Mesendoderm (in vitro differentiated cells): ENCODE data around the gene CBX6.
"Not testable (repeated sequence)": the region's sequence is repeated elsewhere in the genome, so short reads cannot be mapped to it uniquely, and the experiment has no call there.

Experiments used
- DNase-seq: peaks from one replicate; pipeline ENCODE4 v3.0.0; 2013
- H2AK5ac ChIP-seq: 2 replicates; pipeline ENCODE4 v1.6.1; 2013; ENCODE audit warnings: low read length, inconsistent platforms
- H2BK120ac ChIP-seq: 2 replicates; pipeline ENCODE4 v1.6.1; 2013; ENCODE audit warnings: low read depth, mild to moderate bottlenecking, low read length, moderate library complexity, mixed read lengths
- H2BK15ac ChIP-seq: replicated peaks from 2 replicates; pipeline ENCODE4 v1.6.1; 2013; ENCODE audit warnings: low read depth, mild to moderate bottlenecking, moderate library complexity
- H2BK5ac ChIP-seq: 2 replicates; pipeline ENCODE4 v1.6.1; 2013; ENCODE audit warnings: low read length, inconsistent platforms
- H3K18ac ChIP-seq: 2 replicates; pipeline ENCODE4 v1.6.1; 2013; ENCODE audit warnings: mild to moderate bottlenecking, low read length, mixed read lengths
- H3K23ac ChIP-seq: one replicate; pipeline ENCODE4 v1.6.1; 2013; ENCODE audit warnings: low read length
- H3K27ac ChIP-seq: 2 replicates; pipeline ENCODE4 v1.5.1; 2013; ENCODE audit warnings: low read depth, mild to moderate bottlenecking, inconsistent platforms, low read length, moderate library complexity
- H3K27me3 ChIP-seq: 2 replicates; pipeline ENCODE4 v1.6.1; 2013; ENCODE audit warnings: low read length, control low read depth, mild to moderate bottlenecking, inconsistent platforms; ENCODE audit not compliant: insufficient read depth, poor library complexity
- H3K36me3 ChIP-seq: 2 replicates; pipeline ENCODE4 v1.6.1; 2013; ENCODE audit warnings: low read length, inconsistent platforms; ENCODE audit not compliant: control insufficient read depth, insufficient read depth
- H3K4ac ChIP-seq: one replicate; pipeline ENCODE4 v1.6.1; 2013; ENCODE audit warnings: low read depth, mild to moderate bottlenecking, low read length, moderate library complexity
- H3K4me1 ChIP-seq: 2 replicates; pipeline ENCODE4 v1.6.1; 2013; ENCODE audit warnings: low read depth, low read length, inconsistent platforms; ENCODE audit not compliant: control insufficient read depth
- H3K4me2 ChIP-seq: 2 replicates; pipeline ENCODE4 v1.6.1; 2013; ENCODE audit warnings: low read length
- H3K4me3 ChIP-seq: 2 replicates; pipeline ENCODE4 v1.5.1; 2013; ENCODE audit warnings: mild to moderate bottlenecking, low read length
- H3K56ac ChIP-seq: one replicate; pipeline ENCODE4 v1.6.1; 2013; ENCODE audit warnings: low read length
- H3K79me1 ChIP-seq: 2 replicates; pipeline ENCODE4 v1.6.1; 2013; ENCODE audit warnings: low read length, inconsistent platforms
- H3K79me2 ChIP-seq: 2 replicates; pipeline ENCODE4 v1.6.1; 2013; ENCODE audit warnings: mild to moderate bottlenecking, low read length; ENCODE audit not compliant: control insufficient read depth, insufficient read depth
- H3K9ac ChIP-seq: 2 replicates; pipeline ENCODE4 v1.6.1; 2013; ENCODE audit warnings: low read length, inconsistent platforms
- H4K5ac ChIP-seq: one replicate; pipeline ENCODE4 v1.6.1; 2013; ENCODE audit warnings: low read length
- H4K8ac ChIP-seq: one replicate; pipeline ENCODE4 v1.6.1; 2013; ENCODE audit warnings: low read depth, mild to moderate bottlenecking, control low read depth, low read length, moderate library complexity
- WGBS: extraction: QIAGEN DNeasy Blood & Tissue Kit; methylation state at CpG from one replicate; pipeline ENCODE4 v1.1.7; 2013; ENCODE audit warnings: low lambda C conversion rate, missing lambda C conversion rate; ENCODE audit not compliant: insufficient coverage; ENCODE audit errors: extremely low coverage; 5-methylcytosine and 5-hydroxymethylcytosine counted together

Gene CBX6

DNA sequence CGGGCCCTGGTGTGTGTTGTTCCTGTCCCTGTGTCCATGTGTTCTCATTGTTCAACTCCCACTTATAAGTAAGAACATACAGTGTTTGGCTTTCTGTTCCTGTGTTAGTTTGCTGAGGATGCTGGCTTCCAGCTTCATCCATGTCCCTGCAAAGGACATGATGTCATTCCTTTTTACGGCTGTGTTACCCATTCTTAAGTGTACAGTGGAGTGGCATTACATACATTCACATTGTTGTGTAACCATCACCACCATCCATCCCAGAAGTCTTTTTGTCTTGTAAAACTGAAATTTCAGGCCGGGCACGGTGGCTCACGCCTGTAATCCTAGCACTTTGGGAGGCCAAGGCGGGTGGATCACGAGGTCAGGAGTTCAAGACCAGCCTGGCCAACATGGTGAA lies 17.5 kb downstream of the CBX6 start:
- H3K79me2 ChIP-seq, H3K9ac ChIP-seq, DNase-seq, H3K4ac ChIP-seq, H2BK5ac ChIP-seq, H4K8ac ChIP-seq, H3K4me1 ChIP-seq, H4K5ac ChIP-seq, H3K56ac ChIP-seq, H3K23ac ChIP-seq, H3K18ac ChIP-seq, H2BK15ac ChIP-seq, H2BK120ac ChIP-seq, H3K27ac ChIP-seq, H3K27me3 ChIP-seq, H3K4me3 ChIP-seq, H3K36me3 ChIP-seq, H2AK5ac ChIP-seq, H3K4me2 ChIP-seq, H3K79me1 ChIP-seq: not testable (repeated sequence)
- WGBS: no CpG with 5 or more reads among the region's 7 CpGs

DNA sequence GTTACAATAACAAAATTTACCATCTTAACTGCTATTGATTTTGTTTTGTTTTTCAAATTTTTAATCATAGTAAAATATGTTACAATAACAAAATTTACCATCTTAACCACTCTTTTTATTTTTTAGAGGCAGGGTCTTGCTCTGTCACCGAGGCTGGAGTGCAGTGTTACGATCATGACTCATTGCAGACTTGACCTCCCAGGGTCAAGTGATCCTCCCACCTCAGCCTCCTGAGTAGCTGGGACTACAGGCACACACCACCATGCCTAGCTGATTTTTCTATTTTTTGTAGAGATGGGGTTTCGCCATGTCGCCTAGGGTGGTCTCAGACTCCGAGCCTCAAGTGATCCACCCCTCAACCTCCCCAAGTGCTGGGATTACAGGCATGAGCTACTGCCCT lies 18.1 kb downstream of the CBX6 start:
- not testable (repeated sequence) for H3K36me3 ChIP-seq, H3K79me1 ChIP-seq, H3K4me3 ChIP-seq, H2BK5ac ChIP-seq, DNase-seq, H3K56ac ChIP-seq, H3K27me3 ChIP-seq, H3K23ac ChIP-seq, H3K4ac ChIP-seq, H3K4me1 ChIP-seq, H2BK120ac ChIP-seq, H3K4me2 ChIP-seq, H3K27ac ChIP-seq, H4K8ac ChIP-seq, H2AK5ac ChIP-seq, H3K18ac ChIP-seq, H3K79me2 ChIP-seq, H3K9ac ChIP-seq, H2BK15ac ChIP-seq, H4K5ac ChIP-seq
- WGBS: no CpG with 5 or more reads among the region's 5 CpGs

DNA sequence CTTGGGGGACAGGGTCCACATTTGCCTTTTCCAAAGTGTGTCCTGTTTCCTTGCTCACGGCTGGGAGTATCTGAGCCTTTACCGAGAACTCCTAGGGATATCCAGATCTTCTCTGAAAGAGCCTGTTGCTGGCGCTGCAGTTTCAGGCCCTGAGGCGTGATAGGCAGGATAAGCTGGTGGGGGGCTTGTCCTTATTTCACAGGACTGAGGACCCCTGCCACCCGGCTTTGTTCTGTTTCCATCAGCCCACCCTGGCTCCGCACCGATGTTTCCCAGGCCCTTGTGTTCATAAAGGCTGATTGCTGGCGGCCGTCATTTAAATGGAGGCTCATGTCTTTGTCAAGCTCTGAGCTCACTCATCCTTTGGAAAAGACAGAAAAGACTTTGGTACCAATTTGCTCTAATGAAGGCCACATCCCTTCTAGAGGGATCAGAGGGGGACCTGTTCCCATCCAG lies 18.8 kb downstream of the CBX6 start:
- H3K4me3 ChIP-seq: no peak overlapping the region
- no peak for DNase-seq
- no CpG with 5 or more reads among the region's 9 CpGs for WGBS
- no peaks in the 10 kb centered on the region for H3K4me1 ChIP-seq
- H3K27ac ChIP-seq: no peak overlapping the region
- no peak overlapping the region for H4K8ac ChIP-seq
- no peak overlapping the region for H4K5ac ChIP-seq
- H2BK120ac ChIP-seq: no peak overlapping the region
- H2BK15ac ChIP-seq: no peak overlapping the region
- no peak overlapping the region for H3K56ac ChIP-seq
- H3K27me3 ChIP-seq: no peaks in the 10 kb centered on the region
- no peak overlapping the region for H3K23ac ChIP-seq
- no peak overlapping the region for H3K4me2 ChIP-seq
- no peak overlapping the region for H3K4ac ChIP-seq
- no peaks in the 10 kb centered on the region for H3K79me2 ChIP-seq
- no peak overlapping the region for H3K9ac ChIP-seq
- no peaks in the 10 kb centered on the region for H3K79me1 ChIP-seq
- H3K18ac ChIP-seq: no peak overlapping the region
- no peaks in the 10 kb centered on the region for H3K36me3 ChIP-seq
- no peak overlapping the region for H2BK5ac ChIP-seq
- H2AK5ac ChIP-seq: no peak overlapping the region

DNA sequence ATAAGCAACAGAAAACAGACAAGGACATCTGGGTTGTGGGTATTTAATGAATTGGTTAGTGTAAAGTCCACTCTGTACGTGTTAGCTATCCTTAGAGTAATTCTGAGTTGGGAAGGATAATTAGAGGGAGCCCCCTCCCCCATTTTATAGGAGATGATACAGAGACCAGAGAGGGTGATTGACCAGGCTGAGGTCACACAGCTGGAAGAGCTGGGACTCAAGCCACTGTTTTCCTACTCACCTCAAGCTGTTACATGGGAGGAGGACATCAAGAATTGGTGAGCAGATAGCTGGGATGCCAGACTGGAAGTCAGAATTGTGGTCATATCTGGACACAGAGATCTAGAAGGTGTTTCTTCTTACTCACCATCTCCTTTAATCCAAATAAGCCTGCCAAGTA lies 19.5 kb downstream of the CBX6 start:
- Histone ChIP-seq H2BK15ac (no peak overlapping the region), H3K27ac (no peak overlapping the region), H3K23ac (no peak overlapping the region), H2AK5ac (no peak overlapping the region), H3K79me1 (no peaks in the 10 kb centered on the region), H3K18ac (no peak overlapping the region), H3K36me3 (no peaks in the 10 kb centered on the region), H3K4ac (no peak overlapping the region), H3K4me2 (no peak overlapping the region), H4K5ac (no peak overlapping the region), H2BK120ac (no peak overlapping the region), H3K4me1 (no peaks in the 10 kb centered on the region), H3K27me3 (no peaks in the 10 kb centered on the region), H3K56ac (no peak overlapping the region), H4K8ac (no peak overlapping the region), H3K9ac (no peak overlapping the region), H3K79me2 (no peaks in the 10 kb centered on the region), H3K4me3 (no peak overlapping the region), H2BK5ac (no peak overlapping the region)
- WGBS: no CpG with 5 or more reads among the region's 1 CpG
- no peak for DNase-seq

DNA sequence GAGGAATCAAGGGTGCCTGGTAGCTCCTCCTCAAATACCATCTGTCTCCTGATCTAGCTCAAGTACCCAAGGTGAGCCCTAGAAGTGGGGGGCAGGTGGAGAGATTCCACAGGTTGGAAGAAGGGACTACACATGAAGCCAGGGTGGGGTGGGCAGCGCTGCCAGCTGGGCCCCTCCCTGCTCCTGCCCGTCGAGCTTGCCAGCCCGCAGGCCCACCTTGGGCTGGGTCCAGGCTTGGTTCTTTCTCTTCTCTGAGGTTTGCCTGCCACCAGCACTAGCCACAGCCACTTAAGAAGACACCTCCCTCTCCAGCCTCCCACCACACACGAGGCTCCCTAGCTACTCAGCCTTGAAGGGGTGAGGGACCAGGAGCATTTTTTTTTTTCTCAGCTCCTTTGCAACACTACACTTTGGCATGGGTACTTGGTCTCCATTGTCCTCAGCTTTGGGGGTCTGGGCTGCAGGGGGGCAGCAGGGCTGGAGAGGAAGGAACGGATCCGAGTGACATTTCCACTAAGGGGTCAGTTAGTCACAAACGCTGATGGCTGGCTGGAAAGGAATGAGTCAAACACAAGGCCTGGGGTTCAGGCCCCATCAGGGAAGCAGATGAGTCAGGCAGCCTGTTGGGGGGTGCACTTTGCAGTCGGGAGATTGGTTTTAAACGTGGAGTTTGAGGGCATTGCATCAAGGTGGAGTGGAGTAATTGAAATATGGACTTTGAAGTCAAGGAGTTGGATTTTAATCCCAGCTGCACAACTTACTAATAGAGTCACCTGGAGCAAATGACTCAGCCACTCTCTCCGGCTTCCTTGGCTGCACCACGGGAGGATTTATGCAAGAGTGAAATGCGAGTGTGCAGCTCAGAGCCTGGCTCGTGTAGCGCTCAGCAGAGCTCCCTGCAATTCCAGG lies 20.8 kb downstream of the CBX6 start:
- Histone ChIP-seq H2BK15ac (no peak overlapping the region), H2BK5ac (no peak overlapping the region), H3K4me3 (no peak overlapping the region), H3K4ac (no peak overlapping the region), H2BK120ac (no peak overlapping the region), H3K23ac (no peak overlapping the region), H2AK5ac (no peak overlapping the region), H3K4me2 (no peak overlapping the region), H3K4me1 (no peaks in the 10 kb centered on the region), H3K27me3 (no peaks in the 10 kb centered on the region), H3K27ac (no peak overlapping the region), H3K18ac (no peak overlapping the region), H3K36me3 (no peaks in the 10 kb centered on the region), H3K9ac (no peak overlapping the region), H4K8ac (no peak overlapping the region), H3K79me1 (no peaks in the 10 kb centered on the region), H3K56ac (no peak overlapping the region), H3K79me2 (no peaks in the 10 kb centered on the region), H4K5ac (no peak overlapping the region)
- DNase-seq: no peak
- no CpG with 5 or more reads among the region's 15 CpGs for WGBS

DNA sequence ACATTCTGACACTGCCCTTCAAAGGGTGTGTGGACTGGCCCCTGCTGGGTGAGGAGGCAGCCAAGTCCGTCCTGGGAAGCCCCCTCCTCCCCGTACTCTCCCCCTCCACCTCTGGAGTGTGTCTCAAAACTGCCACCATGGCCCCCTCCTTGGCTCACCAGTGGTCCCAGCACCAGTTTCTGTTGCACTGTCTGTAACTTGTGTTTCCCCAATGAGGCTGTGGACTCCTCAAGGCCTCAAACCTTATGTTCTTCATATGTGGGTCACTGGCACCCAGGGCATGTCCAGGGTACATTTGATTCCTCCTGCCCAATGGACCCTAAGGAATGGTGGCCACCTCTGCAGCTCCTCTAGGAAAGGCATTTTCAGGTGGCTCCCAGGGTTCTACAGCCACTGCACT lies 21.6 kb downstream of the CBX6 start:
- no peaks in the 10 kb centered on the region for H3K4me1 ChIP-seq
- no peak overlapping the region for H2BK120ac ChIP-seq
- H3K4ac ChIP-seq: no peak overlapping the region
- H3K4me2 ChIP-seq: no peak overlapping the region
- no peak overlapping the region for H3K56ac ChIP-seq
- H3K4me3 ChIP-seq: no peak overlapping the region
- no peak overlapping the region for H3K18ac ChIP-seq
- H4K5ac ChIP-seq: no peak overlapping the region
- no peaks in the 10 kb centered on the region for H3K27me3 ChIP-seq
- H2AK5ac ChIP-seq: no peak overlapping the region
- no peaks in the 10 kb centered on the region for H3K79me1 ChIP-seq
- no peak overlapping the region for H2BK5ac ChIP-seq
- no peak overlapping the region for H2BK15ac ChIP-seq
- no peak overlapping the region for H3K27ac ChIP-seq
- no peaks in the 10 kb centered on the region for H3K36me3 ChIP-seq
- H4K8ac ChIP-seq: no peak overlapping the region
- no peak overlapping the region for H3K9ac ChIP-seq
- no peak overlapping the region for H3K23ac ChIP-seq
- DNase-seq: no peak
- no peaks in the 10 kb centered on the region for H3K79me2 ChIP-seq
- no CpG with 5 or more reads among the region's 2 CpGs for WGBS
